NCI-H2107 (cell line): Measurements from ENCODE around the gene CDKN2B-AS1.

Experiments
- DNase-seq: peaks from one replicate; lab custom pipeline; 2025; lab: John Stamatoyannopoulos, UW

The CDKN2B-AS1 gene

DNA sequence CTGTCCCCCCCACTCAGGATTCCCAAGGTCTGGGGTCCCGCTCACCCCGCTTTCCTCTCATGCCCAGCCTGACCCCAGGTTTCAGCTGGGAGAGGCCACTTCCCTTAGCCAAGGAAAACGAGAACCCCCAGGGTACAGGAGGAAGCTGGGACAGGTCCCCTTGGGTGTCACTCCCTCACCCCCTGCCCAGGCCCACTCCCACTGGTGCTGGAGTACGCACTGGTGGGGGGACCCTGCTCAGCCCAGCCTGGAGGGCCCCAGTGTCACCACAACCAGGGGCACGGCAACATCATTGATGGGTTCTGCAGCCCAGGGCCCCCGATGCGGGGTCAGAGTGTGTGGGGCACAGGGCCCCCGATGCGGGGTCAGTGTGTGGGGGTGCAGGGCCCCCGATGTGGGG is 159.5 kb downstream of the CDKN2B-AS1 start:
- DNase-seq, result no peak

GRCh38 chr9:22156586-22156985 is 162.0 kb downstream of the CDKN2B-AS1 start:
- DNase-seq, result no peak

DNA sequence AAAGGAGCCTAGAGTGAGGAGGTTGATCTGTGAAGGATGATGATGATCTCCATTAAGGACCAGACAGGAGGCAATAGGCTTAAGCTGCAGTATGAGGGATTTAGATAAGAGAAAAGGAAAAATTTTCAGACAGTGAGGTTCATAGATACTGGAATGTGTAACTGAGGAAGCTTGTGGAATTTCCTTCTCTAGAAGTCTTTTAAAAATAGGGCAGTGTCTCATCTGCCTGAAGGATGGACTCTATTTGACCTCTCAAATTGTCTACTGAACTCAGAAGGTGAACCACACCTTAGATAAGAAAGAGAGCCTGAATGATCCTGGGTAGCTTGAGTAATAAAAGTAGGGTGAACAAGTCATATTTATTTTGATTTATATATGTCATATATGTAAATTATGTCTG is 162.7 kb downstream of the CDKN2B-AS1 start:
- no peak for DNase-seq

DNA sequence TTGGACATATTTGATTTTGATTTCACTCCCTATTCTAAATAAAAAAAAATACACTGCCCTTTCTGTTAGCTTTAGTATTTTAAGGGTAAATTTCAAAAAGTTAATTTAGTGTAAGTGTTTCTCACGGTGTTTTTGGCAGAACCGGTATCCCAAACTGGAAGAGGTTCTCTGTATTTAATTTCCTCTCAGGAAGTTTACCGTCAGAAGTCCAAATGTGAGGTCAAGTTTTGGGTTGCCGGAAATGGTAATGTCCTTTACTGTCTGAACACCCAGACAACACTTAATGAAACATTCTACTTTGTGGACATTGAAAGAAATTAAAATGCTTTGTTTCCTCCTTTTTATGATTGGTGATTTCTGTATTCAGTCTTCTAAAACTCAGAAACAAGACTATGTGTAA is 163.2 kb downstream of the CDKN2B-AS1 start:
- no peak for DNase-seq

GRCh38 chr9:22158271-22158670 is 163.7 kb downstream of the CDKN2B-AS1 start:
- no peak for DNase-seq

- DNase-seq, result no peak
These were observed 164.3 kb downstream of the CDKN2B-AS1 start for GRCh38 chr9:22158927-22159346.

DNA sequence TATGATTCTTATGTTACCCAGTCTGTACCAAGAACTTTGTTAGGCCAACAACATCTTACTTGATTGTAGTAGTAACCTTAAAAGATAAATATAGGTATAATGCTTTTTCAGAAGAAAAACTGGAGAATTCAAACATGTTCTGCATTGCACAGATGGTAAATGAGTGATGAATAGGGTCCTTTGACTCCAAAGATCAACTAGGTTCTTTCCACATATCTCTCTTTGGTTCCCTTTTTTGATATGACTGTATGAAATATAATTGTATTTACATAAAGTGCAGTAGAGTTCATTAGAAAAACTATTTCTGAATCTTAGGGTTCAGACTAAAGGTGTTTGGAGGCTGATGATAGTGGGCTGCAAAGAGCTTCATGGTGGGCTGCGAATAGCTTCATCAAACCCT is 165.0 kb downstream of the CDKN2B-AS1 start:
- DNase-seq, result no peak

DNA sequence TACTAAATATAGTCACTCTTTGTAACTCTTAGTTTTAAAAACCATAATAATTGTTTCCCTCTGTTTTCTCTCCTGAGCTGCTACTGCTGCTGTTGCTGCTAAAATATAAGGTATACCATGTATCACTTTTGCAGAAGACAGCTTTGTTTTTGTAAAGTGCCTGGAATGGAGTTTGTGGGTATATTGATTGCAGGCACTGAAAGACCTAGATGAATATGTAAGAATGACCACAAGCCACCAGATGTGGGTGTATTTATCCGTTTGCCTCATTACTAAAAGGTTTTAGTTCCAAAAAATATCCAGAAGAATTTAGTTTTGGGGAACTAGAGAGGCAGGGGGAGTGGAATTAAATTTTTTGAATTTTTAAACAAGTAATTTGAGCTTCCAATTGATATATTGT is 165.6 kb downstream of the CDKN2B-AS1 start:
- DNase-seq, result no peak

DNA sequence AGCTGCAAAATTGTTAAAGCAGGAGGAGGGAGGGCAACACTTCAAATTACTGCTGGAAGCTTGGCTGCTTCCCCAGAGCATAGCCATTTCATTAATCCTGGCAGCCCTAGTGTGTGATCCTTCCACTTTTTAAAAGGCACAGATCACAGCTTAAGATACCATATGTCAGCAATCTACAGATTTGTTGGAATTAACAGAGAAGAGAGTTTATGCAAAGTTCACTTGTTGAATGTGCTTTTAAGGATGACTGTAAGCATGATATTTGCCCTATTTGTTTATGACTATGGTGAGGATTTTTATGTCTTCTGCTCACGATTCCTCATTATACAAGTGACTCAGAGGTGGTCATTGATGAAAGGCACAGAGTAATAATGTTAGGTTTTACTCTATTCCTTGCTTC is 170.6 kb downstream of the CDKN2B-AS1 start:
- no peak for DNase-seq

- DNase-seq, result no peak
These were observed 174.7 kb downstream of the CDKN2B-AS1 start for GRCh38 chr9:22169243-22169642.

GRCh38 chr9:22169727-22170503 is 175.3 kb downstream of the CDKN2B-AS1 start:
- no peak for DNase-seq
